HG03342 (cell line): ENCODE measurements around the gene PDCD1.
"Not testable (repeated sequence)": the region's sequence is repeated elsewhere in the genome, so short reads cannot be mapped to it uniquely, and the experiment has no call there.

Experiments
- ATAC-seq: cut with Tn5 transposase; IDR thresholded peaks from one replicate; pipeline ENCODE4 v1.9.1; 2021; ENCODE audit warnings: mild to moderate bottlenecking, moderate library complexity; ENCODE audit not compliant: unreplicated experiment

PDCD1 gene

GRCh38 chr2:241802421-241803318, 56.0 kb downstream of the PDCD1 start:
- ATAC-seq = no peak

GRCh38 chr2:241801611-241802420, 56.9 kb downstream of the PDCD1 start:
- no peak for ATAC-seq

GRCh38 chr2:241800198-241800903, 58.3 kb downstream of the PDCD1 start:
- not testable (repeated sequence) for ATAC-seq
